ENCODE measurements around the gene LGALS8. TPM values are rescaled to one million over a fixed set of nuclear protein-coding genes. Genes with fewer than 3 reads are reported as not detected.

Gene LGALS8
- total RNA-seq, 1 experiment from 2014 or later = 47.9 TPM

DNA sequence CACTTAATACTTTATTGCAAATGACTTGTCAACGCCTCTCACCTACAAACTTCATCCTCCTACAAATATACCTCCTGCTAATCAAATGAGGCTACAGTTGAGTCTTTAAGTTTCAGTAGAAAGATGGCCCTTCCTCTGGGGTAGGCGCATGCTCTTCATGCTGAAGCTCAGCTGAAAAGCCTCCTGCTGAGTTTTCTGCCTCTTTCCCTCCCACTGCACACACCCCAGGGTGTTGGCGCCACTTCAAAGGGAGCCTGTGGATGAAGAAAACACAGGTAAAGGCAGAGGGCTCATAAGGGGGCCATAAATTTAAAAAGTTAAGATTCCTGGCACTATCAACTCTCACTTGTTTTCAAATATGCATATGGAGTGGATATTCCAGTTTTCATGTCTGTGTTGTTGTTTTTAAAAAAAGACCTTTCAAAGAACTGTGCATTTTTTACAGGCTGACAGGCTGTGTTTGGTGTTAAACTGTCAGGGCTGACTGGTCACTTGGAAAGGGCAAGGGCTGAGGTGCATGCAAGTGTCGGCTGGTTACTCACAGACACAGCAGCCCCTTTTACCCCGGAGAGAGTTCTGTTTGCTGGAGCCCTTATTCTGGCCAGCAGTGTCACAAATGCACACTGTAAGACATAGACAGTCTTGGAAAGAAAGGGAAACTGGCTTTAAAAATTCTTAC is 42.9 kb upstream of the LGALS8 start:
- intact Hi-C loops (cut with micrococcal nuclease) = no loop called here
- Histone ChIP-seq H3K9me3 (ENCODE audit: low read length) (no peaks in the 10 kb centered on the region), H3K4me3 (ENCODE audit: low read length) (no peak overlapping the region), H3K27me3 (ENCODE audit: low read length) (no peaks in the 10 kb centered on the region), H3K36me3 (ENCODE audit: low read depth, low read length) (no peaks in the 10 kb centered on the region), H3K27ac (ENCODE audit: low read length) (no peak overlapping the region), H3K4me2 (ENCODE audit: low read length) (no peak overlapping the region), H3K79me2 (ENCODE audit: low read length) (no peaks in the 10 kb centered on the region), H3K4me1 (ENCODE audit: insufficient read depth, low read length) (no peaks in the 10 kb centered on the region), H3K9me2 (replicated peaks; ENCODE audit: low read length) (no peaks in the 10 kb centered on the region), H2AFZ (ENCODE audit: low read length) (no peak overlapping the region), H3K9ac (ENCODE audit: low read length) (no peak overlapping the region), H4K20me1 (ENCODE audit: low read length) (no peaks in the 10 kb centered on the region), H3F3A (ENCODE audit: low read length, unreplicated experiment) (no peaks in the 10 kb centered on the region)
- ATAC-seq = no peak
- no peak for DNase-seq
- TF ChIP-seq EZH2 (IDR thresholded peaks at IDR 0.05; ENCODE audit: low read length, unreplicated experiment) (no peak), EZH2phosphoT487 (IDR thresholded peaks at IDR 0.05; ENCODE audit: borderline replicate concordance, low read length) (no peak)
- TF ChIP-seq, protein P1, sequence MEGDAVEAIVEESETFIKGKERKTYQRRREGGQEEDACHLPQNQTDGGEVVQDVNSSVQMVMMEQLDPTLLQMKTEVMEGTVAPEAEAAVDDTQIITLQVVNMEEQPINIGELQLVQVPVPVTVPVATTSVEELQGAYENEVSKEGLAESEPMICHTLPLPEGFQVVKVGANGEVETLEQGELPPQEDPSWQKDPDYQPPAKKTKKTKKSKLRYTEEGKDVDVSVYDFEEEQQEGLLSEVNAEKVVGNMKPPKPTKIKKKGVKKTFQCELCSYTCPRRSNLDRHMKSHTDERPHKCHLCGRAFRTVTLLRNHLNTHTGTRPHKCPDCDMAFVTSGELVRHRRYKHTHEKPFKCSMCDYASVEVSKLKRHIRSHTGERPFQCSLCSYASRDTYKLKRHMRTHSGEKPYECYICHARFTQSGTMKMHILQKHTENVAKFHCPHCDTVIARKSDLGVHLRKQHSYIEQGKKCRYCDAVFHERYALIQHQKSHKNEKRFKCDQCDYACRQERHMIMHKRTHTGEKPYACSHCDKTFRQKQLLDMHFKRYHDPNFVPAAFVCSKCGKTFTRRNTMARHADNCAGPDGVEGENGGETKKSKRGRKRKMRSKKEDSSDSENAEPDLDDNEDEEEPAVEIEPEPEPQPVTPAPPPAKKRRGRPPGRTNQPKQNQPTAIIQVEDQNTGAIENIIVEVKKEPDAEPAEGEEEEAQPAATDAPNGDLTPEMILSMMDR (conservative IDR thresholded peaks at IDR 0.05; ENCODE audit: low read depth, low read length) = no peak
- ChIA-PET POLR2A (ENCODE audit: unreplicated experiment) (no interaction called here), CTCF (no interaction called here)
- BruUV-seq (replicated peaks) = no TSS peak

DNA sequence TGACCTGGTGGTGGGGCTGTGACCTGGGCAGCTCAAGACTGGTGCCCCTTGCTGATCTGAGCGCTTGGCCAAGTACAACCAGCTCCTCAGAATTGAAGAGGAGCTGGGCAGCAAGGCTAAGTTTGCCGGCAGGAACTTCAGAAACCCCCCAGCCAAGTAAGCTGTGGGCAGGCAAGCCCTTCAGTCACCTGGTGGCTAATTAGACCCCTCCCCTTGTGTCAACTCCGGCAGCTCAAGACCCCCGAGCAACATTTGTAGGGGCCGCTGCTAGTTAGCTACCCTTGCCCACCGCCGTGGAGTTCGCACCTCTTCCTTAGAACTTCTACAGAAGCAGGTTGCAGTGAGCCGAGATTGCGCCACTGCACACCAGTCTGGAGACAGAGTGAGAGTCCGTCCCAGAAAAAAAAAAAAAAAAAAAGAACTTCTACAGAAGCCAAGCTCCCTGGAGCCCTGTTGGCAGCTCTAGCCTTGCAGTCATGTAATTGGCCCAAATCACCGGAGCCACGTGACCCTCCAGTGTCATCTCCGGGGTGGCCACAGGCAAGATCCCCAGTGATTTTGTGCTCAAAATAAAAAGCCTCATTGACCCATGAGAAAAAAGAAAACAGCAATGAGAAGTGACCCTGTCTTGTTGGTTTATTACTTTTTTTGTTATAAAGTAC is 39.3 kb upstream of the LGALS8 start:
- no peaks in the 10 kb centered on the region for H3K36me3 ChIP-seq (ENCODE audit: low read depth, low read length)
- TF ChIP-seq EZH2phosphoT487 (IDR thresholded peaks at IDR 0.05; ENCODE audit: borderline replicate concordance, low read length) (no peak), EZH2 (IDR thresholded peaks at IDR 0.05; ENCODE audit: low read length, unreplicated experiment) (no peak)
- TF ChIP-seq, protein P1 (conservative IDR thresholded peaks at IDR 0.05; ENCODE audit: low read depth, low read length) = no peak
- no peaks in the 10 kb centered on the region for H3K9me3 ChIP-seq (ENCODE audit: low read length)
- no peaks in the 10 kb centered on the region for H3K9me2 ChIP-seq (replicated peaks; ENCODE audit: low read length)
- POLR2A ChIA-PET (ENCODE audit: unreplicated experiment) = no interaction called here
- no peak overlapping the region for H3K27ac ChIP-seq (ENCODE audit: low read length)
- H3K4me1 ChIP-seq (ENCODE audit: insufficient read depth, low read length) = no peaks in the 10 kb centered on the region
- CTCF ChIA-PET = interaction anchor here (0.7 kb wide), 1 partner anchor 92 kb away, joined by 3 read pairs; no protein-coding TSS in a partner anchor
- no peaks in the 10 kb centered on the region for H3F3A ChIP-seq (ENCODE audit: low read length, unreplicated experiment)
- no peak overlapping the region for H3K9ac ChIP-seq (ENCODE audit: low read length)
- no peak overlapping the region for H3K4me2 ChIP-seq (ENCODE audit: low read length)
- no peak overlapping the region for H3K4me3 ChIP-seq (ENCODE audit: low read length)
- no peak for DNase-seq
- H3K79me2 ChIP-seq (ENCODE audit: low read length) = no peaks in the 10 kb centered on the region
- ATAC-seq = no peak
- H3K27me3 ChIP-seq (ENCODE audit: low read length) = no peaks in the 10 kb centered on the region
- no TSS peak for BruUV-seq (replicated peaks)
- intact Hi-C loops (cut with micrococcal nuclease) = no loop called here
- H2AFZ ChIP-seq (ENCODE audit: low read length) = no peak overlapping the region
- H4K20me1 ChIP-seq (ENCODE audit: low read length) = no peaks in the 10 kb centered on the region
